ENCODE results near the gene MROH2B. TPM values are rescaled to one million over a fixed set of nuclear protein-coding genes. Genes with fewer than 3 reads are reported as not detected.

MROH2B gene
- total and polyA plus RNA-seq, 2 of the 13 experiments (the other 11 are each of a cell fraction or from before 2014, with no cell fraction given), result not detected

GRCh38 chr5:41120600-41120999, 49.5 kb upstream of the MROH2B start:
- CTCF ChIA-PET (ENCODE audit: low intra/inter-chr PET ratio, low total read pairs), result no interaction called here
- Histone ChIP-seq H3K27me3 (ENCODE audit: control insufficient read depth in 1 of 2, insufficient read depth in 2 of 2, low read length in 2 of 2) (no peaks in the 10 kb centered on the region), H3K9me3 (ENCODE audit: low read length) (peaks cover 6% of the 10 kb centered on the region; the same call in 1 of the 2 replicates), H3K9ac (ENCODE audit: insufficient read depth, low read depth, low read length) (no peak overlapping the region), H3K27ac (ENCODE audit: extremely low read length, insufficient read depth, low read length) (no peak overlapping the region), H4K20me1 (ENCODE audit: insufficient read depth, low read length) (no peaks in the 10 kb centered on the region), H3K4me1 (ENCODE audit: insufficient read depth, low read length) (no peaks in the 10 kb centered on the region), H3K4me3 (replicated peaks in 1 of 3; ENCODE audit: insufficient read depth in 1 of 3, low read depth in 2 of 3, low read length in 3 of 3) (no peak overlapping the region), H3K4me2 (ENCODE audit: low read depth, low read length) (no peak overlapping the region), H2AFZ (ENCODE audit: low read length) (no peak overlapping the region), H3K36me3 (replicated peaks in 1 of 2; ENCODE audit: control insufficient read depth in 1 of 2, insufficient read depth in 2 of 2, low read length in 2 of 2) (no peaks in the 10 kb centered on the region), H3K79me2 (ENCODE audit: insufficient read depth, low read length) (no peaks in the 10 kb centered on the region)
- intact Hi-C loops (cut with micrococcal nuclease; ENCODE audit: unreplicated experiment), result no loop called here
- TF ChIP-seq GLI4 (CRISPR knock-in tag; IDR thresholded peaks at IDR 0.05; ENCODE audit: borderline replicate concordance) (no peak), ETV6 (CRISPR knock-in tag; conservative IDR thresholded peaks at IDR 0.05) (no peak), SIX4 (CRISPR knock-in tag; IDR thresholded peaks at IDR 0.05) (no peak), ZFP1 (CRISPR knock-in tag; IDR thresholded peaks at IDR 0.05) (no peak), SNRNP70 (IDR thresholded peaks at IDR 0.05; ENCODE audit: low read depth, low read length) (no peak), RERE (CRISPR knock-in tag; IDR thresholded peaks at IDR 0.05; ENCODE audit: low read depth) (no peak), MAFF (IDR thresholded peaks at IDR 0.05; ENCODE audit: low read depth, low read length) (no peak), MAF1 (CRISPR knock-in tag; IDR thresholded peaks at IDR 0.05; ENCODE audit: borderline replicate concordance) (no peak), ATF4 (CRISPR knock-in tag; IDR thresholded peaks at IDR 0.05) (no peak)
- no TSS peak for BruUV-seq (replicated peaks)
- WGBS (ENCODE audit: low lambda C conversion rate), result 86% methylated on average over 4 of the region's 8 CpGs
- in situ Hi-C loops (cut with HindIII; ENCODE audit: extremely low pct_ligation_motif_present, low pct_unique_long_range_greater_than_20kb), result no loop called here
- no peak for ATAC-seq
- POLR2A ChIA-PET, result no interaction called here
- no peak for DNase-seq (ENCODE audit: low spot score)
- no peak for FAIRE-seq

Measured in HepG2 (cell line).